SK-N-SH treated with all-trans-retinoic acid at 6 μM for 48 hours (cell line): ENCODE data around the gene HERPUD2.

Experiments
- BACH2 ChIP-seq: fragments of 250-450 bp; sonication (Bioruptor Pico); IDR thresholded peaks from 2 replicates; pipeline ENCODE4 v1.9.0; 2021; ENCODE audit warnings: mild to moderate bottlenecking, borderline replicate concordance
- CREB5 ChIP-seq: fragments of 250-450 bp; sonication (Bioruptor Pico); IDR thresholded peaks from 2 replicates; pipeline ENCODE4 v1.5.1; 2020; ENCODE audit warnings: low read depth, mild to moderate bottlenecking, moderate library complexity
- CSDC2 ChIP-seq: fragments of 250-450 bp; sonication (Bioruptor Pico); IDR thresholded peaks from 2 replicates; pipeline ENCODE4 v1.5.0; 2020; ENCODE audit warnings: mild to moderate bottlenecking, moderate library complexity
- ISL1 ChIP-seq: fragments of 250-450 bp; sonication (Bioruptor Pico); IDR thresholded peaks from 2 replicates; pipeline ENCODE4 v2.1.2; 2022; ENCODE audit warnings: mild to moderate bottlenecking, moderate library complexity
- PATZ1 ChIP-seq: fragments of 250-450 bp; sonication (Bioruptor Pico); IDR thresholded peaks from 2 replicates; pipeline ENCODE4 v1.8.0; 2020; ENCODE audit warnings: mild to moderate bottlenecking, moderate library complexity, borderline replicate concordance
- RARB ChIP-seq: fragments of 250-450 bp; sonication (Bioruptor Pico); IDR thresholded peaks from 2 replicates; pipeline ENCODE4 v1.8.0; 2021; ENCODE audit warnings: mild to moderate bottlenecking, moderate library complexity
- TOX ChIP-seq: fragments of 250-450 bp; sonication (Bioruptor Pico); IDR thresholded peaks from 2 replicates; pipeline ENCODE4 v1.8.0; 2021; ENCODE audit warnings: mild to moderate bottlenecking, moderate library complexity, borderline replicate concordance
- ZC3H10 ChIP-seq: fragments of 250-450 bp; sonication (Bioruptor Pico); IDR thresholded peaks from 2 replicates; pipeline ENCODE4 v1.5.1; 2021; ENCODE audit warnings: mild to moderate bottlenecking, moderate library complexity
- ZFP3 ChIP-seq: fragments of 250-450 bp; sonication (Bioruptor Pico); IDR thresholded peaks from 2 replicates; pipeline ENCODE4 v1.5.0; 2020; ENCODE audit warnings: mild to moderate bottlenecking, moderate library complexity
- ZNF565 ChIP-seq: fragments of 450-650 bp; formaldehyde crosslinking; conservative IDR thresholded peaks from 2 replicates; pipeline ENCODE4 v1.5.0; 2020; ENCODE audit warnings: low read depth, mild to moderate bottlenecking, moderate library complexity
- ZNF70 ChIP-seq: fragments of 450-650 bp; formaldehyde crosslinking; IDR thresholded peaks from 2 replicates; pipeline ENCODE4 v1.5.0; 2020; ENCODE audit warnings: mild to moderate bottlenecking, moderate library complexity
- ZNF8 ChIP-seq: fragments of 450-650 bp; formaldehyde crosslinking; IDR thresholded peaks from 2 replicates; pipeline ENCODE4 v1.5.0; 2020; ENCODE audit warnings: mild to moderate bottlenecking, moderate library complexity

- no peak for TF ChIP-seq PATZ1
- TF ChIP-seq CSDC2 (CRISPR knock-in tag), result no peak
- TF ChIP-seq ZFP3 (CRISPR knock-in tag), result no peak
- no peak for TF ChIP-seq ZNF8
- TF ChIP-seq RARB, result no peak
- TF ChIP-seq TOX, result no peak
- TF ChIP-seq ISL1 (CRISPR knock-in tag), result no peak
- TF ChIP-seq ZNF565 (CRISPR knock-in tag), result no peak
- no peak for TF ChIP-seq BACH2 (CRISPR knock-in tag)
- TF ChIP-seq ZNF70 (CRISPR knock-in tag), result no peak
- no peak for TF ChIP-seq CREB5 (CRISPR knock-in tag)
- no peak for TF ChIP-seq ZC3H10 (CRISPR knock-in tag)
Measured at GRCh38 chr7:35736725-35737124, 41.8 kb upstream of the HERPUD2 start.
